IPS-20b (cell line): ENCODE data around the gene THOC7.

ENCODE experiments used
- H3K27ac ChIP-seq: one replicate; pipeline ENCODE4 v1.5.1; 2013; ENCODE audit warnings: low read length
- H3K27me3 ChIP-seq: 2 replicates; pipeline ENCODE4 v1.6.1; 2013; ENCODE audit warnings: mild to moderate bottlenecking, low read length, inconsistent platforms; ENCODE audit not compliant: insufficient read depth
- H3K36me3 ChIP-seq: 2 replicates; pipeline ENCODE4 v1.6.1; 2013; ENCODE audit warnings: low read depth, mild to moderate bottlenecking, inconsistent platforms, low read length, moderate library complexity; ENCODE audit not compliant: insufficient read depth
- H3K4me1 ChIP-seq: 2 replicates; pipeline ENCODE4 v1.6.1; 2013; ENCODE audit warnings: mild to moderate bottlenecking, control low read depth, inconsistent platforms, low read length, moderate library complexity; ENCODE audit not compliant: insufficient read depth
- H3K4me3 ChIP-seq: 2 replicates; pipeline ENCODE4 v1.5.1; 2013; ENCODE audit warnings: mild to moderate bottlenecking, low read length, inconsistent platforms
- H3K9ac ChIP-seq: 2 replicates; pipeline ENCODE4 v1.6.1; 2013; ENCODE audit warnings: low read depth, mild to moderate bottlenecking, inconsistent platforms, low read length, moderate library complexity
- H3K9me3 ChIP-seq: 2 replicates; pipeline ENCODE4 v1.6.1; 2013; ENCODE audit warnings: mild to moderate bottlenecking, low read depth, low read length, inconsistent platforms; ENCODE audit not compliant: insufficient read depth

THOC7 gene

DNA sequence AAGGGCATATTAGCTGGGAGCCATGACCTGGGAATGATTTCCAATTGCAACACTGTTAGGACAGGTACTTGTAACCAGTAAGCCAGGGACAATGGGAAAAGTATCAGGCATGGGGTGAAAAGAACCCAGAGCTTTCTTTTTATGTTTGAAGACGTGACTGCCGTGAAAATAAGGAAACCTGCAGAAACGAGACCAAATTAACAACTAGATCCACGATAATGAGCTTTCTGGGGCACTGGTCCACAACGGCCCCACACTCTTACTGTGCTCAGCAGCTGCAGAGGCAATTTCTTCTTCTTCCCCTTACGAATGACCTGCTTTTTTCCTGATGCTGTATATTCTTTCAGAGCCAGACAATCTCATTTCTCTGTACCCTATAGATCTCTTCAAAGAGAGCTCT lies 33.1 kb downstream of the THOC7 start:
- Histone ChIP-seq H3K9me3 (no peaks in the 10 kb centered on the region), H3K4me3 (no peak overlapping the region), H3K36me3 (peaks cover 48% of the 10 kb centered on the region), H3K27ac (no peak overlapping the region), H3K27me3 (no peaks in the 10 kb centered on the region), H3K9ac (no peak overlapping the region), H3K4me1 (no peaks in the 10 kb centered on the region)

DNA sequence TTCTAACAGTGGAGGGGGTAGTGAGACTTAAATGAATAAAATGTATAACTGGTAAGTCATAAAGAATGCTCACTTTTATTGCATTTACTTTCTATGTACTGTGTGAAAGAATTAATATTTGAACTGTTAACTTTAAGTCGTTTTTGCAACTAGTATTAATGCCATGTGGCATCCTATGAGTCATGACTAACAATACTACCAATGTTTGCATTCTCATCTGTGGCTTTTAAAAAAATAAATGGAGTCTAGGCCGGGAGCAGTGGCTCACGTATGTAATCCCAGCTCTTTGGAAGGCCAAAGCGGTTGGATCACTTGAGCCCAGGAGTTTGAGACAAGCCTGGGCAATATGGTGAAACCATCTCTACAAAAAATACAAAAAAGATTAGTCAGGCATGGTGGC lies 39.3 kb downstream of the THOC7 start:
- no peaks in the 10 kb centered on the region for H3K36me3 ChIP-seq

DNA sequence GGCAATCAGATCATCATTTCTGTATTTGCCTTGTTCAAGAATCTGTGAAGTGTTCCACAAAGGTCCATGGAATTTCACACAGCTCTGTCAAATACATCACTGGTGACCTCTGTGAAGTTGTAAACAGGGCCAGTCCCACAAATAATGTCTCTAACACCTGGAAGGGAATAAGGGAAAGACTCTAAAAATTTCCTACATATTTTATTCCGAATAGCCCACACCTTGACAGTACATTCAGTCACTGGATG lies 44.5 kb downstream of the THOC7 start, which contains the start of gene C3orf49:
C3orf49 (plus strand) TSS at position 149 of the 248 bp plus-strand sequence. CDS start 173 bp downstream, outside the sequence.
- Histone ChIP-seq H3K4me1 (peaks cover 5% of the 10 kb centered on the region; the same call in 1 of the 2 replicates), H3K27ac (no peak within 1 kb of the TSS), H3K4me3 (no peak within 1 kb of the TSS), H3K36me3 (no peaks in the 10 kb centered on the region), H3K9me3 (no peaks in the 10 kb centered on the region), H3K9ac (no peak within 1 kb of the TSS), H3K27me3 (no peaks in the 10 kb centered on the region)

More for the DNA sequence above, 39.3 kb downstream of the THOC7 start:
- Histone ChIP-seq H3K4me1 (no peaks in the 10 kb centered on the region), H3K9ac (no peak overlapping the region), H3K4me3 (no peak overlapping the region), H3K9me3 (no peaks in the 10 kb centered on the region), H3K27ac (no peak overlapping the region), H3K27me3 (no peaks in the 10 kb centered on the region)

DNA sequence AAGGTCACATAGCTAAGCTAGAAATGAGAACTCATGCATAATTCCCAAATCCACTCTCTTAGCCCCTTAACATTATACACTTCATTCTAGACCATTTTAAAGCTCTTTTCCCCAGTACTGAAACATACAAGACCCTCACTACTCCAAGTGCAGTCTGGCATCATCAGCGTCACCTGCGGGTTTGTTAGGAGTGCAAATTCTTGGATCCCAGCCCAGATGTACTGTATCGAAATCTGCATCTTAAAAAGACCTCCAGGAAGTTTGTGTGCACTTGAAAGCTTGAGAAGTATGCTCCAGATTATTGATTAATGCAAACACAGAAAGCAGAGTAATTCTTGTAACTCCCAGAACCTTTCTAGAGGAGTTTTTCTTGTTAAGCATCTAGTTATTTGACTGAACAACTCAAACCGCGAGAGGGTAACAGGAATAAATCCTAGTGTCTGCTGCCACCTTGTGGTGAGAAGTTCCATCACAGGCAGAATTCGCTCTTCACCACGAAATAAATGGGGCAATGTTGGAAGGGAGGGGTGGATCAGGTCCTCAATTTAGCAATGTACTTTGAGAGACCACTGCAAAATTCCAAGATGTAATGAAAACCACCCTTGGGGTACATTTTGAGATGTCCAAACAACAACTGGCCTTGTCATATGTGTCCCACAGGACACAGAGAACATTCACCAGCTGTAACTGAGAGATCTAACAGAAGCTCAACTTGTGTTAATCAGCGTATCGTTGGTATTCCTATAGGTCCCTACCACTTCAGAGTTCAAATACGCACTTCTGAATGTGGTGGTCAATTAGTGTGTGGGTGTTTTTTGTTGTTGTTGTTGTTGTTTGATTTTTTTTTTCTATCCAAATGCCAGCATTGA lies 45.1 kb downstream of the THOC7 start:
- no peak overlapping the region for H3K4me3 ChIP-seq
- H3K9ac ChIP-seq: no peak overlapping the region
- no peaks in the 10 kb centered on the region for H3K36me3 ChIP-seq
- H3K27ac ChIP-seq: no peak overlapping the region
- H3K4me1 ChIP-seq: peaks cover 7% of the 10 kb centered on the region; the same call in 1 of the 2 replicates
- no peaks in the 10 kb centered on the region for H3K27me3 ChIP-seq
- no peaks in the 10 kb centered on the region for H3K9me3 ChIP-seq

DNA sequence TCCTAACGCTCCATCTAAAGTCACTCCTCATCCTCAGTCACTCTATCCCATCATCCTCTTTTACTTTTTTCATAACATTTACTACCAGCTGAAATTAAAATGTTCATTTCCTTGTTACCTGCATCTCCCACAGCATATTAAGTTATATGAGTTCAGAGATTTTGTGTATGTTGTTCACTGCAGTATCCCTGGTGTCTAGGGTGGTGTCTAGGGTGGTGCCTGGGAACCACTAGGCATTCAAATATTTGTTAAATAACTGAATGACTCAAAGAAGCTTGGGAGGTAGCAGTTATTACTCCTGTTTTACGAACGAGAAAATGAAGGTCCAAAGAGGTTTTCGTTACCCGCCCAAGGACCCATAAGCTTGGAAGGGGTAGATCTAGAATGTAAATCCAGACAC lies 46.4 kb downstream of the THOC7 start:
- Histone ChIP-seq H3K9ac (no peak overlapping the region), H3K9me3 (no peaks in the 10 kb centered on the region), H3K27ac (no peak overlapping the region), H3K36me3 (no peaks in the 10 kb centered on the region), H3K4me3 (no peak overlapping the region), H3K27me3 (no peaks in the 10 kb centered on the region), H3K4me1 (peaks cover 7% of the 10 kb centered on the region; the same call in 1 of the 2 replicates)

DNA sequence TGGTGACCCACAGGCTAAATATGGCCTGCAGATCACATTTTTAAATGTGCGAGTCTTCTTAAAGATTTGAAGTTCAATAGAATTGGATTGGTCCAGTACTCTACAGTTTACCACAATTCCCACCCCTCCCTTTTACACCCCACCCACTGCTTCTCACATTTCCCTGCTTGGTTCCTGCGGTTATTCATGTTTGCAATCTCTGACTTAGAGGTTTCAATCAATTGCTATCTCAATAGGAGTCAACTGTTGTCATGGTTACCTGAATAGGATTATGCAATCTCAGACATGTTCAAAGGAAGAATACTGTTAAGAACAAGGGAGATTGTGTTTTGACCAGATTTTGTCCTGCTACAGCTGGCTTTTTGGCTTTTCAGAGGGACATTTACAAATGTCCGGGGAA lies 49.4 kb downstream of the THOC7 start:
- no peaks in the 10 kb centered on the region for H3K27me3 ChIP-seq
- H3K4me1 ChIP-seq: peaks cover 7% of the 10 kb centered on the region; the same call in 1 of the 2 replicates
- H3K9me3 ChIP-seq: no peaks in the 10 kb centered on the region
- H3K9ac ChIP-seq: no peak overlapping the region
- no peaks in the 10 kb centered on the region for H3K36me3 ChIP-seq
- H3K4me3 ChIP-seq: no peak overlapping the region
- H3K27ac ChIP-seq: no peak overlapping the region

DNA sequence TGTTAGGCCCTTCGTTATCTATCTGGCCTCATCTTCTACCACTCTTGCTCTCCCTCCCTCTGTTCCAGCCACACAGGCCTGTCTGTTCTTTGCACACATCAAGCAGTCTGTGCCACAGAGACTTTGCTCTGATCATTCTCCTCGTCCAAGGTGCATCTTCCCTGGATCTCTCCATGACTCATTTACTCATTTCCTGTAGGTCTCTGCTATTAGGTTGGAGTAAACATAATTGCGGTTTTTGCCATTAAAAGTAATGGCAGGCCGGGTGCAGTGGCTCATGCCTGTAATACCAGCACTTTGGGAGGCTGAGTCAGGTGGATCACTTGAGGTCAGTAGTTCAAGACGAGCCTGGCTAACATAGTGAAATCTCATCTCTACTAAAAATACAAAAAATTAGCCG lies 54.0 kb downstream of the THOC7 start:
- no peak overlapping the region for H3K9ac ChIP-seq
- no peak overlapping the region for H3K27ac ChIP-seq
- H3K36me3 ChIP-seq: no peaks in the 10 kb centered on the region
- H3K27me3 ChIP-seq: no peaks in the 10 kb centered on the region
- H3K4me1 ChIP-seq: peaks cover 6% of the 10 kb centered on the region; the same call in 1 of the 2 replicates
- H3K9me3 ChIP-seq: no peaks in the 10 kb centered on the region
- H3K4me3 ChIP-seq: no peak overlapping the region

DNA sequence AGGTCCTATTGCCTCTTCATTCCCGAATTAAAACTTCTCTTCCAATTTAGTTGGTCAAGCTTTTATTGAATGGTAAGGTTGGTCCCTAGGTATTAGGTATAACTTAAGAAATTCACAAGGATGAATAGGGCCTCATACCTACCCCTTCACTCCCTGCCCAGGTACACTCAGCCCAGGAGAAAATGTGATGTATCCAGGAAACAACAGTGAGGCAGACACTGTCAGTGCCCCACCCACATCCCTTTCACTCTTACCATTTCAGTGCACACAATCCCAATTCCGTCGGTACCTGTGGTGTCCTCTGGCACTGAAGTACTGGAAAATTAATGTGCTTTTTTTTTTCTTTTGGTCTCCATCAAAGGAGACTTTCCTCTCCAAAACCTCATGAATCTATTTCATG lies 55.0 kb downstream of the THOC7 start:
- H3K27me3 ChIP-seq: no peaks in the 10 kb centered on the region
- no peak overlapping the region for H3K4me3 ChIP-seq
- no peaks in the 10 kb centered on the region; the same call in 1 of the 2 replicates for H3K4me1 ChIP-seq
- H3K36me3 ChIP-seq: no peaks in the 10 kb centered on the region
- no peak overlapping the region for H3K9ac ChIP-seq
- H3K27ac ChIP-seq: no peak overlapping the region
- no peaks in the 10 kb centered on the region for H3K9me3 ChIP-seq

DNA sequence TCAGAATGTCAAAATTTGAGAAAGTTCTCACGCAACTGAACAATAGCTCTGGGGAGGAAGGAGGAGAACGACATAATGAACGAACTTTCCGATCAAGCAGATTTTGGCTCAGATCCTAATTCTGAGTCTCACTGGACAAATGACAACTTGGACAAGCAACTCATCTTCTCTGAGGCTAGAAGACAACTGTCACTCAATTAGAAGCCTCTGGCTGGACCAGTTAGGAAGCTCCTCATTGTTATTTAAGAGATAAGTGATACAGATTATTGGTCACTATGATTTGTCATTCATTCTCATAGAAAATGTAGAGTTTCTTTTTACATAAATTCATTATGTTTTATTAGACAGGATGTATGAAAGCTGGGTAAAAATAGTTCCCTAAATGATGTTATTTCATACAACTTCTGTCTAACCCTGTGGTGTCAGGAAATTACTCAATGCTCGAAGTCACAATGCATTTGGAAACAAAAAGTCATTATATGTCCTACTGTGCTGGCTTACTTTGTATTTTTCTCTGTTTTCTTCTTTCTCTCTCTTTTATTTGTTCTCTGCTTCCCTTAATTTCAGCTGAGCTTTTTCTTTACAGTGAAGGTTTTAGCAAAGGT lies 55.5 kb downstream of the THOC7 start:
- H3K27me3 ChIP-seq: no peaks in the 10 kb centered on the region
- no peak overlapping the region for H3K4me3 ChIP-seq
- no peaks in the 10 kb centered on the region for H3K9me3 ChIP-seq
- H3K9ac ChIP-seq: no peak overlapping the region
- H3K4me1 ChIP-seq: no peaks in the 10 kb centered on the region
- H3K27ac ChIP-seq: no peak overlapping the region
- H3K36me3 ChIP-seq: no peaks in the 10 kb centered on the region

DNA sequence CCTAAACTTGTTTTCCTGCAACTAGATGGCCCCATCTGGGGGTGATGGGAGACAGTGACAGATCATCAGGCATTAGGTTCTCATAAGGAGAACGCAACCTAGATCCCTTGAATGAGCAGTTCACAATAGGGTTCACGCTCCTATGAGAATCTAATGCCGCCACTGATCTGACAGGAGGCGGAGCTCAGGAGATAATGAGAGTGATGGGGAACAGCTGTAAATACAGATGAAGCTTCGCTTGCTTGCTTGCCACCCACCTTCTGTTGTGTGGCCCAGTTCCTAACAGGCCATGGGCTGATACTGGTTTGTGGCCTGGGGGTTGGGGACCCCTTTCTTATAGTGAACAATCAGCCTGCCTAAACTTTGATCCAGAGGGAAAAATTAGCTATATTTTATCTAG lies 59.7 kb downstream of the THOC7 start:
- Histone ChIP-seq H3K36me3 (no peaks in the 10 kb centered on the region), H3K9ac (no peak overlapping the region)

DNA sequence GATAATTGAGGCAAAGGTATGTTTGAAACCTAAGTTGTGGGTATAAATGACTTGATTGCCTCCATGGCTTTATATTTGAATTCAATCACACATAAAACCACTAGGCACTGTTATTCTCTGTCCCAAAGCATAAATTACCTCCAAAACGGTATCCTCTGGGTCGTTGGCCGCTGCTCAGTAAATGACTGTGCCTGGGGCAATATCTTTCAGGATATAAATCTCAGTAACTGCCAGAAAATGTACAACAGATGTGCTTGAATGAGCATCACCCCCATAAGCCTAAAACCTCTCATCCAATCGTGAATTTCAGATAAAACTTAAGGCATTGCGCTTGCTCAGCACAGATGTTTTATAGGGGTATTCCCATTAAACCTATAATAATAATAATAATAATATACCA lies 63.5 kb downstream of the THOC7 start:
- H3K36me3 ChIP-seq: no peaks in the 10 kb centered on the region
- H3K9me3 ChIP-seq: no peaks in the 10 kb centered on the region
- H3K4me1 ChIP-seq: no peaks in the 10 kb centered on the region
- no peak overlapping the region for H3K9ac ChIP-seq
- no peak overlapping the region for H3K27ac ChIP-seq
- no peak overlapping the region for H3K4me3 ChIP-seq
- H3K27me3 ChIP-seq: no peaks in the 10 kb centered on the region

More for the DNA sequence above, 59.7 kb downstream of the THOC7 start:
- Histone ChIP-seq H3K27me3 (no peaks in the 10 kb centered on the region), H3K9me3 (no peaks in the 10 kb centered on the region), H3K4me1 (no peaks in the 10 kb centered on the region), H3K27ac (no peak overlapping the region), H3K4me3 (no peak overlapping the region)

DNA sequence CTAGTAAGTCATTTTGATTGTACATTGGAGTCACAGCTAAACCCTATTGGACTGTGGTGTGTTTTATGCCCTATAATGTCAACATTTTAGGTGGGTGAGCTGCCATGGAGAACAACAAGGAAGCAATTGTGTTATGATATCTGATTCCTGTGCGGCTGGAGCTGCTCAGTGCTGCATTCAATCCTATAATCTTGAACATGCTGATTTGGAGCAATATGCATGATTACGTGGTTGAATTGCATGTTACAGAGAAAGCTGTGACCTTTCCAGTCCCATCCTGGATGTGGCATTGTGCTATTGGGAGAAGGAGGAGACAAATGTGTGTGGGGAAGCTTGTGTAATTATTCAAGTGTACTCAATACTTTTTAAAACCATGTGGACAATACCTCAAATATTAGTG lies 64.7 kb downstream of the THOC7 start:
- Histone ChIP-seq H3K36me3 (no peaks in the 10 kb centered on the region), H3K4me3 (no peak overlapping the region), H3K4me1 (no peaks in the 10 kb centered on the region), H3K27me3 (no peaks in the 10 kb centered on the region), H3K9ac (no peak overlapping the region), H3K27ac (no peak overlapping the region), H3K9me3 (no peaks in the 10 kb centered on the region)
